K562 (cell line): ENCODE results near the gene FHIT. TPM values are rescaled to one million over a fixed set of nuclear protein-coding genes. Genes with fewer than 3 reads are reported as not detected.

Experiments
- ATAC-seq: fragments of 200-7000 bp; cut with Tn5 transposase; 3 replicates; pipeline ENCODE4 v1.9.1; 2020; ENCODE audit warnings: moderate library complexity
- BruUV-seq: library from RNA; stranded (reverse); fragments of 400-500 nt; replicated peaks from 2 replicates; lab custom pipeline; 2021; lab: Mats Ljungman, UMichigan
- CTCF ChIA-PET: fragments of 300-600 bp; formaldehyde crosslinking; extraction: SDS; loops from one replicate; lab custom pipeline; 2021; ENCODE audit warnings: low intra/inter-chr PET ratio; lab: Yijun Ruan, JAX
- POLR2A ChIA-PET: fragments of 300-600, 350-650 bp; sonication (Branson Sonifier 250); formaldehyde crosslinking; extraction: SDS; loops from one replicate; lab custom pipeline; 2021; ENCODE audit warnings: antibody characterized with exemption, inconsistent platforms; lab: Yijun Ruan, JAX
- DNase-seq, 4 experiments: peaks; one replicate each; pipeline versions ENCODE4 v3.0.0 to v3.0.0-alpha.2; 2011 to 2018; ENCODE audit warnings: low spot score in 3 of 4, mixed read lengths in 3 of 4; ENCODE audit errors: extremely low read depth in 1 of 4
- FAIRE-seq: peaks from 2 replicates; lab custom pipeline; 2011; peaks lifted over from hg19 to GRCh38; lab: Jason Lieb, UNC
- H2AFZ ChIP-seq: 2 replicates; pipeline ENCODE4 v1.6.0; 2011; ENCODE audit warnings: low read depth, low read length, control low read depth, inconsistent platforms
- H3K27ac ChIP-seq: fragments of 200-600 bp; 3 replicates; pipeline ENCODE4 v1.8.0; 2011; ENCODE audit warnings: low read depth, mild to moderate bottlenecking, control low read depth, inconsistent platforms, low read length, moderate library complexity, mixed read lengths; ENCODE audit errors: extremely low read depth
- H3K27me3 ChIP-seq, 2 experiments: fragments of 300-600 bp in 1 of 2; 2 replicates in 1 of 2; 3 replicates in 1 of 2; pipeline versions ENCODE4 v1.6.0 to v1.8.0; 2011; ENCODE audit warnings: inconsistent platforms in 2 of 2, low read length in 2 of 2, mild to moderate bottlenecking in 1 of 2, mixed read lengths in 1 of 2, moderate library complexity in 1 of 2; ENCODE audit not compliant: control insufficient read depth in 2 of 2, insufficient read depth in 2 of 2
- H3K36me3 ChIP-seq: fragments of 300-600 bp; 3 replicates; pipeline ENCODE4 v1.8.0; 2011; ENCODE audit warnings: mild to moderate bottlenecking, low read length, inconsistent platforms; ENCODE audit not compliant: control insufficient read depth, insufficient read depth
- H3K4me1 ChIP-seq, 2 experiments: fragments of 200-600 bp in 1 of 2; replicated peaks in 1 of 2; 2 replicates in 1 of 2; 3 replicates in 1 of 2; pipeline versions ENCODE4 v1.5.1 to v1.8.0; 2011; ENCODE audit warnings: inconsistent platforms in 2 of 2, low read length in 2 of 2, mild to moderate bottlenecking in 1 of 2, mixed read lengths in 1 of 2, moderate library complexity in 1 of 2; ENCODE audit not compliant: control insufficient read depth in 2 of 2, insufficient read depth in 2 of 2
- H3K4me2 ChIP-seq: 2 replicates; pipeline ENCODE4 v1.6.1; 2011; ENCODE audit warnings: low read length, control low read depth, inconsistent platforms, mixed read lengths; ENCODE audit not compliant: insufficient read depth
- H3K4me3 ChIP-seq: fragments of 200-600 bp; sonication (generic), shearing (Covaris generic); 2 replicates; pipeline ENCODE4 v1.5.1; 2016; ENCODE audit warnings: control low read depth, inconsistent platforms
- H3K79me2 ChIP-seq: fragments of 200-600 bp; 3 replicates; pipeline ENCODE4 v1.8.0; 2011; ENCODE audit warnings: low read length, inconsistent platforms; ENCODE audit not compliant: control insufficient read depth, insufficient read depth
- H3K9ac ChIP-seq, 2 experiments: 2 replicates each; pipeline versions ENCODE4 v1.6.0 to v1.6.1; 2011; ENCODE audit warnings: low read depth in 2 of 2, low read length in 2 of 2, control low read depth in 1 of 2, inconsistent platforms in 1 of 2, mild to moderate bottlenecking in 1 of 2, mixed read lengths in 1 of 2; ENCODE audit not compliant: insufficient read depth in 1 of 2
- H3K9me1 ChIP-seq: one replicate; pipeline ENCODE4 v1.6.0; 2011; ENCODE audit warnings: inconsistent platforms, mild to moderate bottlenecking, low read length, moderate library complexity; ENCODE audit not compliant: control insufficient read depth, insufficient read depth
- H3K9me3 ChIP-seq: replicated peaks from 2 replicates; pipeline ENCODE4 v1.5.1; 2011; ENCODE audit warnings: low read depth, low read length, inconsistent platforms; ENCODE audit not compliant: control insufficient read depth, insufficient read depth
- H4K20me1 ChIP-seq: replicated peaks from 2 replicates; pipeline ENCODE4 v1.6.1; 2011; ENCODE audit warnings: low read length, inconsistent platforms, mixed read lengths; ENCODE audit not compliant: control insufficient read depth, insufficient read depth
- CGGBP1 ChIP-seq: fragments of 250-450 bp; sonication (Bioruptor Pico); IDR thresholded peaks from 2 replicates; pipeline ENCODE4 v1.9.0; 2021; ENCODE audit warnings: mild to moderate bottlenecking
- CREB3L1 ChIP-seq: fragments of 450-650 bp; IDR thresholded peaks from 2 replicates; pipeline ENCODE4 v1.6.1; 2014; ENCODE audit warnings: low read depth, mild to moderate bottlenecking, moderate library complexity, borderline replicate concordance
- DMBX1 ChIP-seq: fragments of 250-450 bp; sonication (Bioruptor Pico); IDR thresholded peaks from 2 replicates; pipeline ENCODE4 v1.8.0; 2022; ENCODE audit warnings: inconsistent platforms, mild to moderate bottlenecking, moderate library complexity, borderline replicate concordance
- HDAC3 ChIP-seq: fragments of 450-650 bp; IDR thresholded peaks from 2 replicates; pipeline ENCODE4 v1.6.1; 2018; ENCODE audit warnings: borderline replicate concordance, mild to moderate bottlenecking, moderate library complexity; ENCODE audit not compliant: partially characterized antibody
- HDAC6 ChIP-seq: IDR thresholded peaks from 2 replicates; pipeline ENCODE4 v1.6.1; 2012; ENCODE audit warnings: low read depth, mild to moderate bottlenecking, control low read depth, inconsistent platforms, low read length, moderate library complexity
- NFYB ChIP-seq: IDR thresholded peaks from 2 replicates; pipeline ENCODE4 v1.6.1; 2011; ENCODE audit warnings: mild to moderate bottlenecking, moderate library complexity; ENCODE audit not compliant: insufficient read length; ENCODE audit errors: extremely low read depth
- POLR2G ChIP-seq: fragments of 200-400 bp; formaldehyde crosslinking; IDR thresholded peaks from 2 replicates; pipeline ENCODE4 v1.6.1; 2017; ENCODE audit warnings: low read depth, mild to moderate bottlenecking, antibody characterized with exemption, low read length, moderate library complexity
- PRMT5 ChIP-seq: sonication (generic); formaldehyde crosslinking; IDR thresholded peaks from 2 replicates; pipeline ENCODE4 v1.5.0; 2020; ENCODE audit warnings: missing genetic modification reagents
- TEAD1 ChIP-seq, 2 experiments: fragments of 450-650 bp in 1 of 2; sonication (generic) in 1 of 2; formaldehyde crosslinking; IDR thresholded peaks; 2 replicates each; pipeline versions ENCODE4 v1.4.0 to v1.8.0; 2020 to 2022; ENCODE audit warnings: mild to moderate bottlenecking in 2 of 2, missing genetic modification reagents in 1 of 2
- ZNF143 ChIP-seq: sonication (generic); formaldehyde crosslinking; IDR thresholded peaks from 2 replicates; pipeline ENCODE4 v1.9.0; 2022; ENCODE audit warnings: mild to moderate bottlenecking, missing genetic modification reagents
- ZNF668 ChIP-seq: fragments of 250-450 bp; sonication (Bioruptor Pico); IDR thresholded peaks from 2 replicates; pipeline ENCODE4 v1.8.0; 2022; ENCODE audit warnings: mild to moderate bottlenecking, inconsistent platforms
- in situ Hi-C: fragments of 300-500 bp; cut with MboI; formaldehyde crosslinking; loops from 4 replicates; pipeline ENCODE4 v1.15.0; 2018; ENCODE audit warnings: inconsistent platforms, mixed read lengths
- intact Hi-C: fragments of 100-400 bp; cut with micrococcal nuclease; formaldehyde crosslinking; loops from 2 replicates; pipeline ENCODE4 v1.14.2; 2022
- polyA plus RNA-seq, 8 experiments: library from polyadenylated mRNA; depleted of rRNA in 4 of 8; stranded (reverse) in 5 of 8; unstranded in 3 of 8; fragments of >200 nt; fragmentation: Nextera tagmentation in 2 of 8; fragmentation: Illumina TruSeq in 1 of 8; extraction: Ambion mirVana in 2 of 8; extraction: Trizol in 1 of 8; gene quantifications; 2 replicates each; pipeline versions ENCODE4 v1.2.1 to v1.2.3, GENCODE V29; 2011 to 2014; ENCODE audit warnings: inconsistent platforms in 1 of 8, missing spikeins in 1 of 8
- total RNA-seq, 7 experiments: library from RNA; depleted of rRNA in 6 of 7; stranded (reverse); fragments of >200 nt in 6 of 7; fragmentation: Illumina TruSeq in 2 of 7; extraction: Trizol in 2 of 7; gene quantifications; 2 replicates each; pipeline versions ENCODE4 v1.2.1 to v1.2.3, GENCODE V29; 2011 to 2021; ENCODE audit warnings: low replicate concordance in 1 of 7

Gene FHIT
- total and polyA plus RNA-seq, 9 of the 15 experiments (the other 6 are each of a cell fraction or from before 2014, with no cell fraction given), result 1.7 to 9.1 (median 4.3) TPM

- FAIRE-seq (no peak), DNase-seq (no peak), ATAC-seq (no peak)
- ChIA-PET POLR2A (no interaction called here), CTCF (no interaction called here)
- TF ChIP-seq DMBX1 (CRISPR knock-in tag), result no peak
- no peak for TF ChIP-seq TEAD1 (CRISPR knock-in tag; IDR thresholded peaks at IDR 0.05)
- no peak for TF ChIP-seq ZNF143
- TF ChIP-seq CREB3L1, result no peak
- no peak for TF ChIP-seq ZNF668
- TF ChIP-seq POLR2G, result no peak
- TF ChIP-seq HDAC6, result no peak
- no peak for TF ChIP-seq HDAC3
- TF ChIP-seq CGGBP1 (CRISPR knock-in tag), result no peak
- no peak for TF ChIP-seq PRMT5 (CRISPR knock-in tag)
- TF ChIP-seq NFYB, result no peak
- no peaks in the 10 kb centered on the region for H3K27me3 ChIP-seq
- no peak overlapping the region for H3K4me2 ChIP-seq
- intact Hi-C loops, result no loop called here
- no peaks in the 10 kb centered on the region for H3K79me2 ChIP-seq
- no peak overlapping the region for H2AFZ ChIP-seq
- no peaks in the 10 kb centered on the region for H4K20me1 ChIP-seq
- BruUV-seq, result no TSS peak
- H3K36me3 ChIP-seq, result no peaks in the 10 kb centered on the region
- no peak overlapping the region for H3K4me3 ChIP-seq
- no peaks in the 10 kb centered on the region for H3K4me1 ChIP-seq
- no peak overlapping the region for H3K9ac ChIP-seq
- H3K27ac ChIP-seq, result no peak overlapping the region
- in situ Hi-C loops, result no loop called here
- no peaks in the 10 kb centered on the region for H3K9me1 ChIP-seq
- no peaks in the 10 kb centered on the region for H3K9me3 ChIP-seq
Measured at GRCh38 chr3:60023189-60023588, 1228.1 kb downstream of the FHIT start.
